GM04504 (cell line): ENCODE data around the gene RAF1.
"Not testable (repeated sequence)": the region's sequence is repeated elsewhere in the genome, so short reads cannot be mapped to it uniquely, and the experiment has no call there.

Experiments
- DNase-seq: peaks from one replicate; pipeline ENCODE4 v3.0.0-alpha.2; 2012; ENCODE audit warnings: low read depth

Gene RAF1

GRCh38 chr3:12663936-12664908, at the start of gene RAF1:
TSS of gene RAF1 (minus strand) at chr3:12664117. CDS start at chr3:12618721, 45,396 bp downstream.
- peak; percentile 96 for DNase-seq

DNA sequence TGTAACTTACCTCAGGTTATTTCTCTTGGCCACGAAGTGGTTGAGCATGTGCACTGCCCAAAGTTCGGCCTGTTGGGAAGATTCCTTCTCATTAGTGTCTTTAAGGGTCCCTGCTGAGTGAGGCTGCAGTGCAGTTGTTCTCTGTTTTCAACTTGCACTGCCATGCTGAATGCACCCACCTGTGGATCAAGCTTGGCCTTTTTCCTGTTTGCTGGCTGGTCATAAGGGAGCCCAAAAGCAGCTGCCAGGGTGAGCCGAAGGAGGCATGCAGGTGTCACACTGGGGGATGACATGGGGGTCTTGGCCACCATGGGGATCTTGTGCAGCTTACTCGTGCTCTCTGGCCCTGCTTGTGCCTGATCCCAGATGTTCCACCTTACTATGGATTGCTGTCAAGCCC, 46.1 kb upstream of the RAF1 start:
- DNase-seq: no peak

GRCh38 chr3:12709334-12709733, 45.4 kb upstream of the RAF1 start:
- no peak for DNase-seq

DNA sequence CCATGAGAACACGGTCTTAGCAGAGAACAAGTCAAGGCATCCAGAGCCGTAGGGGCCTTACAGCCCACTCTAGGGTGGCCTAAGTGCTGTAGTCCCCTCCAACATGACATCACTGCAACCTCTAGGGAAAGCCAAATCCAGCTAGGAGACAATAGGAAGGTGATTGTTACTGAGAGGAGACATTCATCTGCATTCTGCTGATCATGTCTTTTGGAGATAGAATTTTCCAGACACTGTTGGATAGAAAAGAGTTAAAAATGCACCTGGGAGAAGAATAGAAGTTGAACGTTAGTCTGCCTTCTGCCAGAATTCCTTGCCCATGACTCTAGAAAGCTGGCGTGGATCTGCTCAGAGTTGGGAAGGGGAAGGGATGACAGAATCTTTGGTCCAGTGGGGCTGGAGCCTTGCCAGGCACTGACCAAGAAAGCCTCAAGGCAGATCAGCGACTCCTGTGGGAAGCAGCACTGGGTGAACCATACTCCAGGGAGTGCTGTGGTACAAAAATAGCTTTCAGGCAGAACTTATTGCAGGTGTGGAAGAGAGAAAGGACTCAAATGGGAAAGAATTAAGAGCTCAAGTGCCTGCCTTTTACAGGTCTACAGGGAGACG, 44.8 kb upstream of the RAF1 start:
- DNase-seq: peak; percentile 84

DNA sequence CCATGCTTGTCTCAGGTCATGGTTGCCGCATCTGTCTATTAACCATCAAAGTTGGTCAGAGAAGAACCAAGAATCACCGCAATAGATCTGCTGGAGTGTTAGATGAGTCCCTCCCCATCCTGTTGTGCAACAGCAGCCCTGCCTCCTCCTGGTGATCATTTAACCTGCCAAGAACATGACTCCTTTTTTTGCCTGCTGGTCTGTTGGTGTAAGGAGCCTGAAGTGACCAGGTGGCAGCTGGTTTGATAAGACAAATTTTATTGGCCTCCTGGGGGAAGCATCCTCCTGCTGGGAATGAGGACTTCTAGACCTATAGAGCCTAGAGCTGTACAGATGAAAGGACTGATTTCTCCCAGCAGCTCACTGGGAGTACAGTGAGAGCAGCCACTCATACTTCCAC, 43.5 kb upstream of the RAF1 start:
- no peak for DNase-seq

GRCh38 chr3:12706504-12707253, 42.8 kb upstream of the RAF1 start:
- DNase-seq: peak; percentile 52

DNA sequence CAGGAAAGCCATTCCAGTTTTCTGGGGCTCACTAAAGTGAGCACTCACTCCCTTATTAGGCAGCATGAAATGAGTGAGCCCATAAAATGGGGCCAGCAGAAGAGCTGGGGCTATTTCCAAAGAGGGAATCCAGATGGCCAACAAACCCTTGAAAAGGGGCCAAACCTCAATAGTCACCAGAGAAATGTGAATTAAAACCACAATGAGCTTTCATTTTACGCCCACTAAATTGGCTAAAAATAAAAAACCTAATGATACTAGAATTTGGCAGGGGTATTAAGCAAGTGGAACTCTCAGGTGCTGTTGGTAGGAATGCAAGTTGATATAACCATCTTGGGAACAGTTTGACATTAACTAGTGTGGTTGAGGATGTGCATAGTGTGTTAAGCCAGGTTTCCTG, 42.1 kb upstream of the RAF1 start:
- peak; percentile 77 for DNase-seq

DNA sequence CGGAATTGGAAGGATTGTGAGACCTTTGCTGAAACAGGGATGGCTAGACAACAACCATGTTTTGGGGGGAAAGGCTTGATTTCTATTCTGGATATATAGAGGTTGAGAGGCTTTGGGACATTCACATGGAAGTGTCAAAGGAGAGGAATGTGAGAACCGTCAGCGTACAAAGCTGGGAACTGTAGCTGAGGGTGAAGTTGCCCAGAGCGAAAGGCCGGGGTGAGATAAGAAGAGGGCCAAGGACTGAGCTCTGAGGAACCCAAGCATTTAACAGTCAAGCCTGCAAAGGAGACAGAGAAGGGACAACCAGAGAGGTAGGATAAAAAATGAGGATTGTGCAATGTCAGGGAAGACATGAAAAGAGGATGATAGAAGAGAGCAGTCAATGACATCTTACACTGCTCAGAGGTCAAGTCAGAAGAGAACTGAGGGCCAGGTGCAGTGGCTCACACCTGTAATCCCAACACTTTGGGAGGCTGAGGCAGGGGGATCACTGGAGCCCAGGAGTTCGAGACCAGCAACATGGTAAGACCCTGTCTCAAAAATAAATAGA, 41.5 kb upstream of the RAF1 start:
- no peak for DNase-seq

DNA sequence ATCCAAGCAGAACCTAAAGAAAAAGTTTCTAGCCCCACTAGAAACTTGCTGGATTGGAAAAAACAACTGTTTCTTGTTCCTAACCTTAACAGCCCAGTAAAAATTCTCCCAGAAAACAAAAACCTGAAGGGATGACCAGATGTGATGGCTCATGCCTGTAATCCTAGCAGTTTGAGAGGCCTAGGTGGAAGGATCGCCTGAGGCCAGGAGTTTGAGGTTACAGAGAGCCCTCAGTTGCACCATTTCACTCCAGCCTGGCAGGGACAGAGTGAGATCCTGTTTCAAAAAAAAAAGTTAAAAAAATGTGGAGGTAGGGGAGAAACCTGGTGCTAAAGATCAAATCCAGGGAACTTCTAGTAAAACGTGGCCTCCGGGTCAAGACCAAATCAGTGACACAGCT, 38.6 kb upstream of the RAF1 start:
- no peak for DNase-seq

- not testable (repeated sequence) for DNase-seq
These were observed 37.7 kb upstream of the RAF1 start for GRCh38 chr3:12701601-12702000.

DNA sequence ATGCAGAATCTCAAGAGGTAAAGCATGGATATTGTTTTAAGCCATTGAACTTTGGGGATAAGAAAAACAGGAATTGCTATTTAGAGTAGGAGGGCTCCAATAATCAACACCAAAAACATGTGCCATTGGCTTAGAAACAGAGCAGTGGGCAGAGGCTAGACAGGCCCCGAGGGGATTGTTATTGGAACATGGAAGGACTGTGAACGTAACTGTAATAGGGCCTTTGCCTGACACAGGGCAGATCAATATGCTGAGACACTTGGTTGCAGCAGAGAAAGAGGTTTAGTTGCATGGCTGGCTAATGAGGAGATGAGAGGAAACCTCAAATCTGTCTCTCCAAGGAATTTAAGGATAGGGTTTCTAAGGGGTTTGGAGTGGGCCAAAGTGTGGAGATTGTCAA, 36.9 kb upstream of the RAF1 start:
- DNase-seq: no peak

DNA sequence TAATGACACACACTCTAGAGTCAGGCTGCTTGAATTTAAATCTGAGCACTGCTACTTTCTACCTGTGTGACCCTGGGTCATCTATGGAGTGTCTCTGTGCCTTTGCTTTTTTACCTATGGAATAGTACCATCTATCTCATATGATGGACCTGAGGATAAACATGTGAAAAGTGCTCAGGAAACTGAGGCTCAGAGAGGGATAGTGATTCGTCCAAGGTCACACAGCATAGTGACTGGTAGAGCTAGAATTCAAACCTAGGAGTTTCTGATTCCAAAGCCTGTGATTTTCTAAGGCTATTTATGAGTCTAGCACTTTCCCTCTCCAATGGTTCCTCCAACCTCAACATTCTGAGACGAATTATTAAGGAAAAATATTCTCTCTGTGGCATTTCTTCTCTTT, 32.0 kb upstream of the RAF1 start:
- DNase-seq: no peak

DNA sequence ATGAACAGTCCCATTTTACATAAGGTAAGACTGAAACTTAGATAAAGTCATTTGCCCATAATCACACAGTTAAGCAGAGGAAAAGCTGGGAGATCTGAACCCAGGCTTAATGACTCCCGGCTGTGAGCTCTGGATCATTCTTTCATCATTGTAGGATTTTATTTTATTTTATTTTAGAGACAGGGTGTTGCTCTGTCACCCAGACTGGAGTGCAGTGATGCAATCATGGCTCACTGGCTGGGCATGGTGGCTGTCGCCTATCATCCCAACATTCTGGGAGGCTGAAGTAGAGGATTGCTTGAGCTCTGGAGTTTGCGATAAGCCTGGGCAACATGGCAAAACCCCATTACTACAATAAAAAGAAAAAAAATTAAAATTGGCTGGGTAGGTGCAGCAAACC, 31.2 kb upstream of the RAF1 start:
- no peak for DNase-seq

DNA sequence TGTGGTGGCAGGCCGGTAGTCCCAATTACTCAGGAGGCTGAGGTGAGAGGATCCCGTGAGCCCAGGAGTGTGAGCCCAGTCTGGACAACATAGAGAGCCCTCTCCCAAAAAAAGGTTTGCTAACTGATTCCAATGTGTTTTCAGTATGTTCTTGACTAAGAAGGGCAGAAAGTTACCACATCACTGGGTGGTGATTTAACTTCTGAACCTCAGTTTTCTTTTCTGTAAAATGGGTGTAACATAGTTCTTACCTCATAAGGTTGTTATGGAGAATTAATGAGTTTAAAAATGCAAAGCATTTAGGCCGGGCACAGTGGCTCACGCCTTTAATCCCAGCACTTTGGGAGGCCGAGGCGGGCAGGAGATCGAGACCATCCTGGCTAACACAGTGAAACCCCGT, 28.5 kb upstream of the RAF1 start:
- no peak for DNase-seq

GRCh38 chr3:12689997-12690711, 26.2 kb upstream of the RAF1 start:
- DNase-seq: no peak

- DNase-seq: no peak
These were observed 24.0 kb upstream of the RAF1 start for GRCh38 chr3:12687948-12688347.

GRCh38 chr3:12686096-12686495, 22.2 kb upstream of the RAF1 start:
- no peak for DNase-seq

- DNase-seq: peak; percentile 69
These were observed 18.1 kb upstream of the RAF1 start for GRCh38 chr3:12681943-12682390.

- DNase-seq: no peak
These were observed 17.4 kb upstream of the RAF1 start for GRCh38 chr3:12681089-12681942.

GRCh38 chr3:12679468-12679867, 15.6 kb upstream of the RAF1 start:
- peak; percentile 82 for DNase-seq

DNA sequence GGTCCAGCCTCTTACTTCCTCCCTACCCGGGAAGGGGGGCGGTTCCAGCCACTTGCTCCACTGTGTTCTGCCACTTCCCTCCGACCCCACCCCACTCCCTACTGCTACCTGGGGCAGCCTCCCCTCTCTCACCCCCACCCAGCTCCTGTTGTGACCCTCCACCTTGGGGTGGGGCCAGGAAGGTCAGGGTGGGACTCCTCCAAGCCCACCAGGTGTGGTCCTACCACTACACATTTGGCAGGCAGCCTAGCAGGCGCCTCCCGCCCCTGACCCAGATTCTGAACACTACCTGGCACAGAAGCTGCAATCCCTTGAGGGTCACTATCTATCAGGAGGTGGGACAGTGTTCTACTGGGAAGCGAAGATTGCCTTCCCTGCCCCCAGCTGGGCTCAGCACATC, 13.7 kb upstream of the RAF1 start:
- no peak for DNase-seq
